AG20443 (cell line): ENCODE data around the gene SPDYE11.
"Not testable (repeated sequence)": the region's sequence is repeated elsewhere in the genome, so short reads cannot be mapped to it uniquely, and the experiment has no call there.

Source experiments
- DNase-seq: peaks from one replicate; pipeline ENCODE4 v3.0.0; 2012; ENCODE audit warnings: low spot score, mixed read lengths

The SPDYE11 gene

GRCh38 chr7:73057811-73058210 lies at the start of gene SPDYE11:
Gene SPDYE11 (minus strand): TSS chr7:73057911. CDS start chr7:73056111, 1,800 bp downstream.
- DNase-seq, result not testable (repeated sequence)

DNA sequence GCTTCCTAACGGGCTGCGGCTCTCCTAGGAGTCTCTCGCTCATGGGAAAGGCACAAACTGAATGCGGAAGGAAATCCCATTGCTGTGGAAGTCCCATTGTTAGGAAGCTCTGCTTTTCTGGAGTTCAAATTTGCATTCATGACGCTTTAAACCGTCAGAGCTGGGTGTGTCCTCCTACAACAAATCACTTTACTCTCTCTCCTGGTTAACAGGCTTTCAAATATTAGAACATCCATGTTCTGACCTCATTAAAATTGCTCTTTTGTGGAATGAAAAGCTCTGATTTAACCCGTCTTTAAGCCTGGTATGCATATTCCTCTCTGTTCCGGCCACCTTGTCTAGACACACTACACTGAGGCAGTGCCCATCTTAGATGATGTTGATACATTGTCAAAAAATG lies 28.2 kb upstream of the SPDYE11 start, which contains the start of gene SPDYE9:
SPDYE9 (minus strand) TSS at position 101 of the 400 bp plus-strand sequence. CDS start 1,800 bp downstream, outside the sequence.
- DNase-seq, result not testable (repeated sequence)

DNA sequence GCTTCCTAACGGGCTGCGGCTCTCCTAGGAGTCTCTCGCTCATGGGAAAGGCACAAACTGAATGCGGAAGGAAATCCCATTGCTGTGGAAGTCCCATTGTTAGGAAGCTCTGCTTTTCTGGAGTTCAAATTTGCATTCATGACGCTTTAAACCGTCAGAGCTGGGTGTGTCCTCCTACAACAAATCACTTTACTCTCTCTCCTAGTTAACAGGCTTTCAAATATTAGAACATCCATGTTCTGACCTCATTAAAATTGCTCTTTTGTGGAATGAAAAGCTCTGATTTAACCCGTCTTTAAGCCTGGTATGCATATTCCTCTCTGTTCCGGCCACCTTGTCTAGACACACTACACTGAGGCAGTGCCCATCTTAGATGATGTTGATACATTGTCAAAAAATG lies 28.0 kb downstream of the SPDYE11 start, which contains the start of gene SPDYE8:
SPDYE8 (minus strand) TSS at position 101 of the 400 bp plus-strand sequence. CDS start 1,800 bp downstream, outside the sequence.
- DNase-seq, result not testable (repeated sequence)

DNA sequence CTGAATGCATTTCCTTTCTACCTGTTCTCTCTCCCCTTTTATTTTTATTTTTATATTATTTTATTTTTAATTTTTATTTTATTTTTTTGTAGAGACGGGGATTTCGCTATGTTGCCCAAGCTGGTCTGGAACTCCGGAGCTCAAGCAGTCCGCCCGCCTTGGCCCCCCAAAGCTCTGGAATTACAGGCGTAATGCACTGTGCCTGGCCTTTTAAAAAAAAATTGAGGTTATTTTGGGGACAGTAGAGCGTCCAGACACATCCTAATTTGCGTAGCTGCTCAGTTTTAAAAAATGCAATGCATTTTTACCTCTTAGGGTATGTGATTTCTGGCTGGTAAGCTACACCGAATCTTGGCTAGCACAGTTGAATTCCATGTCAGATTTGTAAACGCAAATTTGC lies 51.2 kb downstream of the SPDYE11 start:
- DNase-seq, result not testable (repeated sequence)

DNA sequence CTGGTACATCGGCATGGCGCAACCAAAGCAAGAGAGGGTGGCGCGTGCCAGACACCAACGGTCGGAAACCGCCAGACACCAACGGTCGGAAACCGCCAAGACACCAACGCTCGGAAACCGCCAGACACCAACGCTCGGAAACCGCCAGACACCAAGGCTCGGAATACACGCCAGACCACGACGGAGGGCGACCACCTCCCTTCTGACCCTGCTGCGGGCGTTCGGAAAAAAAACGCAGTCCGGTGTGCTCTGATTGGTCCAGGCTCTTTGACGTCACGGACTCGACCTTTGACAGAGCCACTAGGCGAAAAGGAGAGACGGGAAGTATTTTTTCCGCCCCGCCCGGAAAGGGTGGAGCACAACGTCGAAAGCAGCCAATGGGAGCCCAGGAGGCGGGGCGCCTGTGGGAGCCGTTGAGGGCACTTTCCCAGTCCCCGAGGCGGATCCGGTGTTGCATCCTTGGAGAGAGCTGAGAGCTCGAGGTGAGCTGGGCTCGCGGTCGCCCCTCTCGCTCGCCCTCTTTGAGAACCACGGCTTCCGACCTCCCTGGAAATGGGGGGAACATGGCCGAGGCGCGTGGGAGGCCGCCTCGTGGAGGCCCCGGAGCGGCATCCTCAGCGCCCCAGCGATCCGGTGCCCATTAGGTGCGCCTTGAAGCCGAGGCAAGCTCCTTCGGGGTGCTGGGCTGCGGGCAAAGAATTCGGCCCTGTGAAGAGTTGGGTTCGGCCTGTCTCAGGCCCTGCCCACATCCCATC lies 51.8 kb downstream of the SPDYE11 start:
- DNase-seq, result not testable (repeated sequence)

DNA sequence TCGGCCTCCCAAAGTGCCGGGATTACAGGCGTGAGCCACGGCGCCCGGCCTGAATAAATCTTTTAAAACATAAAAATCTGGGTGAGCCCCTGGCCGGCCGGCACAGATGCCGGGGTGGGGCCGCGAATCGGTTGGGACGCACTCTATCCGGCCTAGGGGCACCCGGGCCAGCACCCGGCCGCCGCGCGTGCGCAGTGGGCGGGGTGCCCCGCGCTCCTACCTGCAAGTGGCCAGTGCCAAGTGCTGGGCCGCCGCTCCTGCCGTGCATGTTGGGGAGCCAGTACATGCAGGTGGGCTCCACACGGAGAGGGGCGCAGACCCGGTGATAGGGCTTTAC lies 52.4 kb downstream of the SPDYE11 start:
- not testable (repeated sequence) for DNase-seq

DNA sequence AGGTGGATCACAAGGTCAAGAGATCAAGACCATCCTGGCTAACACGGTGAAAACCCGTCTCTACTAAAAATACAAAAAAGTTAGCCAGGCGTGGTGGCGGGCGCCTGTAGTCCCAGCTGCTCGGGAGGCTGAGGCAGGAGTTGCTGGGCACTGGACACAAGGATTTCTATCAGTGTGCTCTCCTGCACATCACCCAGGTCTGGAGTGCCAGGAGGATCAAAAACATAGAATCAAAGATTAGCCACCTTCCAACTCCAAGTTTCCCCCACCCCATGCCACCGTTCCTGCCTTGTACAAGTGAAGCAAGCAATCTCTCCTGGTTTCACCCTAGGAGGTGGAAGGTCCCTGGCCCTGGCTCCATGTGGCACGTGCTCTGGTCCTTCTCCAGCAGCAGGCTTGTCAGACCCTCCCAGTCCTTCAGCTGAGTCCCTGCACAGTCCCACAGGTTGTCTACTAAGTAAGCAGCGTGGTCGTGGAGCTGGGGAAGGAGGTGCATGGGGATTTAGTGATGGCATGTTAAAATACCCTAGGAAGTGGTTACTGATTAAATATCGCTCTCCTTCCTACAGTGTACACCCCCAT lies 59.7 kb downstream of the SPDYE11 start:
- DNase-seq, result not testable (repeated sequence)
